HFFc6 (cell line): ENCODE results near the gene NEURL3. TPM values are rescaled to one million over a fixed set of nuclear protein-coding genes. Genes with fewer than 3 reads are reported as not detected.

Experiments used
- DNase-seq: peaks from one replicate; pipeline ENCODE4 v3.0.0-alpha.2; 2018
- H3K27ac Mint-ChIP-seq: 2 replicates; pipeline ENCODE4 v1.8.0; 2020; ENCODE audit warnings: mild to moderate bottlenecking, mixed read lengths
- H3K27me3 Mint-ChIP-seq: 2 replicates; pipeline ENCODE4 v1.8.0; 2021; ENCODE audit warnings: mild to moderate bottlenecking, moderate library complexity, mixed read lengths; ENCODE audit not compliant: insufficient read depth
- H3K36me3 Mint-ChIP-seq: 2 replicates; pipeline ENCODE4 v1.8.0; 2021; ENCODE audit warnings: low read depth, mixed read lengths
- H3K4me1 Mint-ChIP-seq: 2 replicates; pipeline ENCODE4 v1.8.0; 2020; ENCODE audit warnings: low read depth, mixed read lengths
- H3K4me3 Mint-ChIP-seq: 2 replicates; pipeline ENCODE4 v1.8.0; 2020; ENCODE audit warnings: mild to moderate bottlenecking, moderate library complexity, mixed read lengths
- H3K9me3 Mint-ChIP-seq: 2 replicates; pipeline ENCODE4 v1.8.0; 2020; ENCODE audit warnings: mild to moderate bottlenecking, mixed read lengths
- CTCF ChIP-seq: fragments of 200-600 bp; sonication (generic); IDR thresholded peaks from 2 replicates; pipeline ENCODE4 v1.5.0; 2021; ENCODE audit warnings: antibody characterized with exemption, mild to moderate bottlenecking
- total RNA-seq, 6 experiments: library from RNA; stranded (reverse); fragmentation: NEBNext Ultra II Directional; extraction: Animal tissue kit (Norgen Biotek cat#: 25700); gene quantifications; 2 replicates in 1 of 6; 3 replicates in 5 of 6; pipeline ENCODE4 v1.2.3, GENCODE V29; 2021

NEURL3 gene
- total RNA-seq, 6 experiments from 2014 or later, result not detected

- no peak for DNase-seq
- Mint-ChIP-seq H3K9me3 (no peaks in the 10 kb centered on the region), H3K36me3 (no peaks in the 10 kb centered on the region), H3K4me1 (peaks cover 73% of the 10 kb centered on the region), H3K4me3 (peak overlapping the region; percentile 63; the same call in 1 of the 2 replicates), H3K27ac (peak overlapping the region; percentile 46; the same call in 1 of the 2 replicates), H3K27me3 (peaks cover 2% of the 10 kb centered on the region)
- TF ChIP-seq CTCF, result no peak
Observed at GRCh38 chr2:96531366-96531765, 26.2 kb upstream of the NEURL3 start.

- Mint-ChIP-seq H3K4me1 (peaks cover 73% of the 10 kb centered on the region), H3K9me3 (no peaks in the 10 kb centered on the region), H3K4me3 (no peak overlapping the region), H3K27ac (no peak overlapping the region), H3K27me3 (peaks cover 2% of the 10 kb centered on the region), H3K36me3 (no peaks in the 10 kb centered on the region)
- no peak for TF ChIP-seq CTCF
- DNase-seq, result no peak
Observed at GRCh38 chr2:96530474-96531357, 25.6 kb upstream of the NEURL3 start.

- H3K36me3 Mint-ChIP-seq, result no peaks in the 10 kb centered on the region
- H3K27me3 Mint-ChIP-seq, result peaks cover 2% of the 10 kb centered on the region
- no peak for DNase-seq
- H3K27ac Mint-ChIP-seq, result no peak overlapping the region
- no peak overlapping the region for H3K4me3 Mint-ChIP-seq
- peaks cover 73% of the 10 kb centered on the region for H3K4me1 Mint-ChIP-seq
- no peaks in the 10 kb centered on the region for H3K9me3 Mint-ChIP-seq
- no peak for TF ChIP-seq CTCF
Observed at GRCh38 chr2:96530144-96530430, 24.9 kb upstream of the NEURL3 start.

GRCh38 chr2:96529376-96530143 lies 24.4 kb upstream of the NEURL3 start:
- DNase-seq, result no peak

More at GRCh38 chr2:96529376-96530143, 24.4 kb upstream of the NEURL3 start:
- peaks cover 70% of the 10 kb centered on the region for H3K4me1 Mint-ChIP-seq
- H3K36me3 Mint-ChIP-seq, result no peaks in the 10 kb centered on the region
- no peak for TF ChIP-seq CTCF
- no peak overlapping the region for H3K27ac Mint-ChIP-seq
- peaks cover 2% of the 10 kb centered on the region for H3K27me3 Mint-ChIP-seq
- no peaks in the 10 kb centered on the region for H3K9me3 Mint-ChIP-seq
- H3K4me3 Mint-ChIP-seq, result no peak overlapping the region
